HuH-7.5 (cell line): Measurements from ENCODE around the gene ENHO.
"Not testable (repeated sequence)": the region's sequence is repeated elsewhere in the genome, so short reads cannot be mapped to it uniquely, and the experiment has no call there.

Source experiments
- DNase-seq: peaks from one replicate; pipeline ENCODE4 v3.0.0; 2011; ENCODE audit warnings: low spot score

Gene ENHO

GRCh38 chr9:34506623-34507022 lies 16.2 kb downstream of the ENHO start:
- DNase-seq = no peak

GRCh38 chr9:34505370-34506120 lies 17.2 kb downstream of the ENHO start:
- no peak for DNase-seq

- DNase-seq = no peak
Measured at GRCh38 chr9:34503406-34503805, 19.4 kb downstream of the ENHO start.

GRCh38 chr9:34502891-34503290 lies 19.9 kb downstream of the ENHO start:
- no peak for DNase-seq

GRCh38 chr9:34502471-34502870 lies 20.3 kb downstream of the ENHO start:
- no peak for DNase-seq

- no peak for DNase-seq
Measured at GRCh38 chr9:34501889-34502425, 20.8 kb downstream of the ENHO start.

GRCh38 chr9:34501372-34501771 lies 21.4 kb downstream of the ENHO start:
- DNase-seq = no peak

GRCh38 chr9:34500623-34501267 lies 22.0 kb downstream of the ENHO start:
- DNase-seq = peak; percentile 46

- DNase-seq = no peak
Measured at GRCh38 chr9:34499076-34499475, 23.7 kb downstream of the ENHO start.

- DNase-seq = no peak
Measured at GRCh38 chr9:34498553-34498952, 24.2 kb downstream of the ENHO start.

GRCh38 chr9:34496149-34496712 lies 26.6 kb downstream of the ENHO start:
- DNase-seq = no peak

GRCh38 chr9:34493972-34494535 lies 28.7 kb downstream of the ENHO start:
- DNase-seq = peak; percentile 32

- no peak for DNase-seq
Measured at GRCh38 chr9:34492051-34492450, 30.7 kb downstream of the ENHO start.

GRCh38 chr9:34491596-34491995 lies 31.2 kb downstream of the ENHO start:
- no peak for DNase-seq

- no peak for DNase-seq
Measured at GRCh38 chr9:34490760-34491159, 32.0 kb downstream of the ENHO start.

- DNase-seq = no peak
Measured at GRCh38 chr9:34490360-34490759, 32.4 kb downstream of the ENHO start.

- DNase-seq = no peak
Measured at GRCh38 chr9:34486572-34486971, 36.2 kb downstream of the ENHO start.

GRCh38 chr9:34485822-34486221 lies 37.0 kb downstream of the ENHO start:
- no peak for DNase-seq

GRCh38 chr9:34484678-34485077 lies 38.1 kb downstream of the ENHO start:
- DNase-seq = no peak

GRCh38 chr9:34482746-34483145 lies 40.0 kb downstream of the ENHO start:
- not testable (repeated sequence) for DNase-seq

GRCh38 chr9:34481620-34482019 lies 41.2 kb downstream of the ENHO start:
- not testable (repeated sequence) for DNase-seq

GRCh38 chr9:34479431-34479866 lies 43.3 kb downstream of the ENHO start:
- no peak for DNase-seq

- DNase-seq = no peak
Measured at GRCh38 chr9:34477541-34477940, 45.2 kb downstream of the ENHO start.
